Measurements from ENCODE around the gene HTR3E.
A peak's percentile ranks its signal among the peaks of the same experiment; 100 is the strongest.

GRCh38 chr3:184145111-184145524 is 48.3 kb downstream of the HTR3E start:
- TF ChIP-seq CTCF (tag by site-specific recombination; IDR thresholded peaks at IDR 0.05) (peak; percentile 41; the same call in 1 of the 2 replicates), ZEB2 (tag by site-specific recombination; IDR thresholded peaks at IDR 0.05) (no peak), ZNF37A (tag by site-specific recombination; IDR thresholded peaks at IDR 0.05) (no peak), GLIS1 (tag by site-specific recombination; IDR thresholded peaks at IDR 0.05) (no peak), ZNF114 (tag by site-specific recombination; IDR thresholded peaks at IDR 0.05) (no peak), ZNF664 (tag by site-specific recombination; IDR thresholded peaks at IDR 0.05) (no peak), ZNF830 (tag by site-specific recombination; IDR thresholded peaks at IDR 0.05; ENCODE audit: low read depth) (no peak)

Measured in HEK293 (cell line).